GM10266 (cell line): ENCODE measurements around the gene FAM20A.

Source experiments
- DNase-seq: peaks from one replicate; pipeline ENCODE4 v3.0.0; 2012; ENCODE audit errors: extremely low spot score
- CTCF ChIP-seq: IDR thresholded peaks from 2 replicates; pipeline ENCODE4 v1.5.1; 2012; ENCODE audit warnings: mild to moderate bottlenecking, low read depth; ENCODE audit not compliant: control insufficient read depth, insufficient read depth; ENCODE audit errors: missing control alignments

The FAM20A gene

GRCh38 chr17:68610554-68610953 is 9.4 kb upstream of the FAM20A start:
- TF ChIP-seq CTCF = no peak
- no peak for DNase-seq

GRCh38 chr17:68608515-68609130 is 7.5 kb upstream of the FAM20A start:
- DNase-seq = no peak
- TF ChIP-seq CTCF = no peak

GRCh38 chr17:68606451-68607307 is 5.5 kb upstream of the FAM20A start:
- no peak for DNase-seq
- no peak for TF ChIP-seq CTCF

GRCh38 chr17:68605914-68606313 is 4.7 kb upstream of the FAM20A start:
- no peak for DNase-seq
- no peak for TF ChIP-seq CTCF

GRCh38 chr17:68603656-68604055 is 2.5 kb upstream of the FAM20A start:
- no peak for DNase-seq
- TF ChIP-seq CTCF = no peak

- DNase-seq = no peak
Measured at GRCh38 chr17:68603027-68603426, 1.9 kb upstream of the FAM20A start.

More at GRCh38 chr17:68603027-68603426, 1.9 kb upstream of the FAM20A start:
- no peak for TF ChIP-seq CTCF
